SK-N-SH (cell line): ENCODE measurements around the gene CDK5. TPM values are rescaled to one million over a fixed set of nuclear protein-coding genes. Genes with fewer than 3 reads are reported as not detected.
A peak's percentile ranks its signal among the peaks of the same experiment; 100 is the strongest.

Experiments
- CTCF ChIA-PET: fragments of 300-600, 350-600 bp; formaldehyde crosslinking; extraction: SDS; loops from one replicate; lab custom pipeline; 2021; lab: Yijun Ruan, JAX
- POLR2A ChIA-PET: fragments of 350-600 bp; sonication (Branson Sonifier 250); formaldehyde crosslinking; extraction: SDS; loops from one replicate; lab custom pipeline; 2020; ENCODE audit warnings: antibody characterized with exemption, inconsistent platforms; lab: Yijun Ruan, JAX
- DNase-seq: peaks from one replicate; pipeline ENCODE4 v3.0.0; 2012
- H2AFZ ChIP-seq: fragments of 200-600 bp; sonication (generic); 2 replicates; pipeline ENCODE4 v1.8.1; 2016; ENCODE audit warnings: antibody characterized with exemption, mild to moderate bottlenecking, low read depth
- H3F3A ChIP-seq: fragments of 200-600 bp; sonication (generic); replicated peaks from 2 replicates; pipeline ENCODE3; 2016; ENCODE audit warnings: antibody characterized with exemption, mild to moderate bottlenecking; ENCODE audit not compliant: insufficient read depth
- H3K27ac ChIP-seq, 2 experiments: fragments of 200-500 bp in 1 of 2; fragments of 200-600 bp in 1 of 2; sonication (Bioruptor generic) in 1 of 2; sonication (generic), shearing (Covaris generic) in 1 of 2; 2 replicates each; pipeline versions ENCODE4 v1.5.1 to v1.6.1; 2014 to 2016; ENCODE audit warnings: low read depth in 2 of 2, inconsistent platforms in 1 of 2, low read length in 1 of 2, mild to moderate bottlenecking in 1 of 2, mixed read lengths in 1 of 2
- H3K27me3 ChIP-seq: fragments of 200-600 bp; sonication (generic), shearing (Covaris generic); 2 replicates; pipeline ENCODE4 v1.6.1; 2016; ENCODE audit warnings: mixed run types; ENCODE audit not compliant: insufficient read depth
- H3K36me3 ChIP-seq, 2 experiments: fragments of 200-500 bp in 1 of 2; fragments of 200-600 bp in 1 of 2; sonication (Bioruptor generic) in 1 of 2; sonication (generic) in 1 of 2; replicated peaks in 1 of 2; 2 replicates each; pipeline versions ENCODE3 to v1.5.1; 2014 to 2016; ENCODE audit warnings: low read length in 1 of 2, mild to moderate bottlenecking in 1 of 2; ENCODE audit not compliant: insufficient read depth in 2 of 2, control insufficient read depth in 1 of 2
- H3K4me1 ChIP-seq, 2 experiments: fragments of 200-500 bp in 1 of 2; fragments of 200-600 bp in 1 of 2; sonication (Bioruptor generic) in 1 of 2; sonication (generic), shearing (Covaris generic) in 1 of 2; 2 replicates each; pipeline versions ENCODE4 v1.5.1 to v1.6.1; 2014 to 2016; ENCODE audit warnings: low read depth in 1 of 2, low read length in 1 of 2, mixed run types in 1 of 2; ENCODE audit not compliant: insufficient read depth in 2 of 2, control insufficient read depth in 1 of 2
- H3K4me2 ChIP-seq: fragments of 200-600 bp; sonication (generic), shearing (Covaris generic); 2 replicates; pipeline ENCODE4 v1.6.1; 2017; ENCODE audit warnings: mixed run types
- H3K4me3 ChIP-seq, 2 experiments: fragments of 200-500 bp in 1 of 2; fragments of 200-600 bp in 1 of 2; sonication (Bioruptor generic) in 1 of 2; sonication (generic), shearing (Covaris generic) in 1 of 2; 2 replicates each; pipeline versions ENCODE4 v1.5.1 to v1.8.1; 2014 to 2016; ENCODE audit warnings: low read depth in 2 of 2, inconsistent platforms in 1 of 2, low read length in 1 of 2, mild to moderate bottlenecking in 1 of 2, mixed read lengths in 1 of 2, moderate library complexity in 1 of 2
- H3K79me2 ChIP-seq: fragments of 200-600 bp; sonication (generic); 2 replicates; pipeline ENCODE4 v1.8.1; 2017; ENCODE audit warnings: mild to moderate bottlenecking; ENCODE audit not compliant: insufficient read depth
- H3K9ac ChIP-seq: fragments of 200-600 bp; sonication (generic); 2 replicates; pipeline ENCODE4 v1.6.1; 2017; ENCODE audit warnings: mixed run types
- H3K9me2 ChIP-seq: fragments of 200-600 bp; sonication (generic); 2 replicates; pipeline ENCODE4 v1.6.1; 2017; ENCODE audit warnings: mixed run types
- H3K9me3 ChIP-seq: fragments of 200-600 bp; sonication (generic); 2 replicates; pipeline ENCODE4 v1.6.1; 2017; ENCODE audit warnings: mixed run types, mild to moderate bottlenecking, moderate library complexity
- H4K20me1 ChIP-seq: fragments of 200-600 bp; sonication (generic); 2 replicates; pipeline ENCODE4 v1.6.1; 2017; ENCODE audit warnings: mild to moderate bottlenecking, mixed run types; ENCODE audit not compliant: insufficient read depth
- FOXJ3 ChIP-seq: sonication (generic); formaldehyde crosslinking; IDR thresholded peaks from 2 replicates; pipeline ENCODE4 v1.5.1; 2020; ENCODE audit warnings: mild to moderate bottlenecking, missing genetic modification reagents
- GABPA ChIP-seq: IDR thresholded peaks from 2 replicates; pipeline ENCODE4 v1.4.0; 2012; ENCODE audit warnings: low read depth, mild to moderate bottlenecking
- MAX ChIP-seq: IDR thresholded peaks from 2 replicates; pipeline ENCODE4 v1.4.0; 2012; ENCODE audit warnings: low read depth
- POLR2AphosphoS5 ChIP-seq: IDR thresholded peaks from 2 replicates; pipeline ENCODE4 v1.6.1; 2012; ENCODE audit warnings: low read depth, low read length
- ZBTB33 ChIP-seq: IDR thresholded peaks from 2 replicates; pipeline ENCODE4 v1.4.0; 2012; ENCODE audit warnings: low read depth, borderline replicate concordance
- WGBS: methylation state at CpG from one replicate; pipeline ENCODE4 v1.1.6; 2017; ENCODE audit warnings: low lambda C conversion rate; 5-methylcytosine and 5-hydroxymethylcytosine counted together
- polyA plus RNA-seq, 3 experiments: library from polyadenylated mRNA; depleted of rRNA; stranded (reverse); fragments of >200 nt; gene quantifications; 2 replicates each; pipeline ENCODE4 v1.2.3, GENCODE V29; 2012
- TF ChIP-seq, protein P1 (sequence below): IDR thresholded peaks from 2 replicates; pipeline ENCODE4 v1.6.1; 2012; ENCODE audit warnings: mild to moderate bottlenecking, low read depth, low read length, moderate library complexity

The CDK5 gene
- polyA plus RNA-seq, 1 of the 3 experiments (the other 2 are of a cell fraction): 125 TPM

- no peak for TF ChIP-seq ZBTB33
- peak; percentile 96 for TF ChIP-seq MAX
- TF ChIP-seq, protein P1, sequence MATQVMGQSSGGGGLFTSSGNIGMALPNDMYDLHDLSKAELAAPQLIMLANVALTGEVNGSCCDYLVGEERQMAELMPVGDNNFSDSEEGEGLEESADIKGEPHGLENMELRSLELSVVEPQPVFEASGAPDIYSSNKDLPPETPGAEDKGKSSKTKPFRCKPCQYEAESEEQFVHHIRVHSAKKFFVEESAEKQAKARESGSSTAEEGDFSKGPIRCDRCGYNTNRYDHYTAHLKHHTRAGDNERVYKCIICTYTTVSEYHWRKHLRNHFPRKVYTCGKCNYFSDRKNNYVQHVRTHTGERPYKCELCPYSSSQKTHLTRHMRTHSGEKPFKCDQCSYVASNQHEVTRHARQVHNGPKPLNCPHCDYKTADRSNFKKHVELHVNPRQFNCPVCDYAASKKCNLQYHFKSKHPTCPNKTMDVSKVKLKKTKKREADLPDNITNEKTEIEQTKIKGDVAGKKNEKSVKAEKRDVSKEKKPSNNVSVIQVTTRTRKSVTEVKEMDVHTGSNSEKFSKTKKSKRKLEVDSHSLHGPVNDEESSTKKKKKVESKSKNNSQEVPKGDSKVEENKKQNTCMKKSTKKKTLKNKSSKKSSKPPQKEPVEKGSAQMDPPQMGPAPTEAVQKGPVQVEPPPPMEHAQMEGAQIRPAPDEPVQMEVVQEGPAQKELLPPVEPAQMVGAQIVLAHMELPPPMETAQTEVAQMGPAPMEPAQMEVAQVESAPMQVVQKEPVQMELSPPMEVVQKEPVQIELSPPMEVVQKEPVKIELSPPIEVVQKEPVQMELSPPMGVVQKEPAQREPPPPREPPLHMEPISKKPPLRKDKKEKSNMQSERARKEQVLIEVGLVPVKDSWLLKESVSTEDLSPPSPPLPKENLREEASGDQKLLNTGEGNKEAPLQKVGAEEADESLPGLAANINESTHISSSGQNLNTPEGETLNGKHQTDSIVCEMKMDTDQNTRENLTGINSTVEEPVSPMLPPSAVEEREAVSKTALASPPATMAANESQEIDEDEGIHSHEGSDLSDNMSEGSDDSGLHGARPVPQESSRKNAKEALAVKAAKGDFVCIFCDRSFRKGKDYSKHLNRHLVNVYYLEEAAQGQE: no peak
- TF ChIP-seq POLR2AphosphoS5: no peak
Observed at GRCh38 chr7:151013733-151014497, 43.8 kb downstream of the CDK5 start (continued).

DNA sequence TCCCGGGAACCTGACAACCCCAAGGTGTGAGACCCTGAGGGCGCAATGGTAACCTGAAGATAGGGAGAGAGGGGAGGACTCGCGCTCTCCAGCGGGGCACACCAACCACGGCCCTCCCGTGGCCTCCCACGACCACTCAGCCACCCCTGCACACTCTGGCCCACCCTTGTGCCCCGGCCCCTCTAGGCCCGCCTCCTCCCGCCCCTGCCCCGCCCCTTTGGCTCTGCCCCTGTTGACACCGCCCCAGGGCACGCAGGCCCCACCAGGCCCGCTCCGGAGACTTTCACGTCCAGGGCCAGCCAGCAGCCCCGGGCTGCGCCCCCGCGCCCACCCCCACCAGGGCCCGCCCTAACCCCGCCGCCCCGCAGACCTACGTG is 44.4 kb downstream of the CDK5 start:
- H3K9ac ChIP-seq: no peak overlapping the region
- H3K79me2 ChIP-seq: no peaks in the 10 kb centered on the region
- H3F3A ChIP-seq: no peaks in the 10 kb centered on the region
- H3K4me1 ChIP-seq: peaks cover 0 to 32% of the 10 kb centered on the region in 2 experiments; a peak in 1 of 4 replicates
- H3K9me3 ChIP-seq: no peaks in the 10 kb centered on the region
- H3K27me3 ChIP-seq: no peaks in the 10 kb centered on the region
- H3K9me2 ChIP-seq: no peaks in the 10 kb centered on the region
- peak overlapping the region in 1 of 2 experiments; percentile 80; a peak in 2 of 4 replicates for H3K27ac ChIP-seq
- H4K20me1 ChIP-seq: no peaks in the 10 kb centered on the region
- POLR2A ChIA-PET: interaction anchor here (0.7 to 1.1 kb wide), 6 partner anchors 15 to 74 kb away, joined by 3 to 15 read pairs (median 3); partner anchors contain the start of gene ABCB8
- 0 out of 2 replicates have a peak, but pooled peaks have one; percentile 9 for TF ChIP-seq FOXJ3 (CRISPR knock-in tag)
- TF ChIP-seq GABPA: no peak
- CTCF ChIA-PET: interaction anchor here (0.6 to 11.3 kb wide), 31 partner anchors 10 to 636 kb away, joined by 3 to 151 read pairs (median 4); partner anchors contain the start of genes ABCB8, FASTK, NOS3 and SLC4A2
- H2AFZ ChIP-seq: peak overlapping the region; percentile 91
- DNase-seq: peak; percentile 96
- H3K36me3 ChIP-seq: no peaks in the 10 kb centered on the region
- WGBS: 33% methylated on average over 14 of the region's 26 CpGs
- peak overlapping the region; percentile 43 to 50; a peak in 3 of 4 replicates for H3K4me3 ChIP-seq
- H3K4me2 ChIP-seq: peak overlapping the region; percentile 68
